GM21576 (cell line): Measurements from ENCODE around the gene DEF6.

Experiments used
- ATAC-seq: cut with Tn5 transposase; IDR thresholded peaks from one replicate; pipeline ENCODE4 v1.9.1; 2021; ENCODE audit warnings: mild to moderate bottlenecking, moderate library complexity; ENCODE audit not compliant: unreplicated experiment

DEF6 gene

GRCh38 chr6:35370124-35370741 lies 72.6 kb downstream of the DEF6 start:
- no peak for ATAC-seq

GRCh38 chr6:35370785-35371493 lies 73.3 kb downstream of the DEF6 start:
- ATAC-seq, result no peak
